Uterus (tissue), 4 donors: ENCODE data around the gene EHD3. TPM values are rescaled to one million over a fixed set of nuclear protein-coding genes. Genes with fewer than 3 reads are reported as not detected.

Experiments used
- DNase-seq, 2 donors: peaks; one replicate each; pipeline ENCODE4 v3.0.0-alpha.2; 2019 to 2020
- H3K27ac ChIP-seq, 2 donors: fragments of 200-600 bp; sonication (generic); 1 replicate in 1 of 2; 2 replicates in 1 of 2; pipeline ENCODE4 v1.5.1; 2016 to 2018
- H3K27me3 ChIP-seq, 2 donors: fragments of 200-600 bp; sonication (generic); one replicate each; pipeline ENCODE4 v1.5.1; 2018 to 2019; ENCODE audit warnings: control low read depth in 1 of 2
- H3K36me3 ChIP-seq, 2 donors: fragments of 200-600 bp; sonication (generic); one replicate each; pipeline ENCODE4 v1.5.1; 2019; ENCODE audit warnings: control low read depth in 1 of 2
- H3K4me1 ChIP-seq, 2 donors: fragments of 200-600 bp; sonication (generic); one replicate each; pipeline ENCODE4 v1.5.1; 2018 to 2019; ENCODE audit warnings: control low read depth in 1 of 2
- H3K4me3 ChIP-seq, 2 donors: fragments of 200-600 bp; sonication (generic); 1 replicate in 1 of 2; 2 replicates in 1 of 2; pipeline ENCODE4 v1.5.1; 2018 to 2019; ENCODE audit warnings: mild to moderate bottlenecking in 1 of 2
- H3K9me3 ChIP-seq, 2 donors: fragments of 200-600 bp; sonication (generic); one replicate each; pipeline ENCODE4 v1.5.1; 2019; ENCODE audit warnings: control low read depth in 1 of 2
- CTCF ChIP-seq, 4 experiments: fragments of 200-600 bp in 2 of 4; fragments of 450-650 bp in 2 of 4; sonication (generic) in 2 of 4; IDR thresholded peaks; one replicate each; pipeline ENCODE4 v1.5.1; 2016 to 2019; ENCODE audit warnings: antibody characterized with exemption in 4 of 4, mild to moderate bottlenecking in 2 of 4, moderate library complexity in 1 of 4
- POLR2A ChIP-seq, 2 donors: fragments of 450-650 bp; IDR thresholded peaks; one replicate each; pipeline ENCODE4 v1.6.1; 2016; ENCODE audit warnings: antibody characterized with exemption in 2 of 2, mild to moderate bottlenecking in 1 of 2, moderate library complexity in 1 of 2
- intact Hi-C: fragments of 100-400 bp; cut with DNase I; formaldehyde crosslinking; loops from one replicate; pipeline ENCODE4 v1.15.1; 2023; ENCODE audit warnings: low total_unique reads
- total RNA-seq, 4 donors: library from RNA; depleted of rRNA in 3 of 4; stranded (reverse); fragments of >200 nt in 3 of 4; gene quantifications; one replicate each; pipeline versions ENCODE4 v1.1.0 to v1.2.4, GENCODE V29; 2014 to 2023
- donor health status: DM: yes; HTN: yes; CAD: no.

EHD3 gene
- total RNA-seq, 4 donors from 2014 or later: 2.6 to 13.1 (median 4.8) TPM

DNA sequence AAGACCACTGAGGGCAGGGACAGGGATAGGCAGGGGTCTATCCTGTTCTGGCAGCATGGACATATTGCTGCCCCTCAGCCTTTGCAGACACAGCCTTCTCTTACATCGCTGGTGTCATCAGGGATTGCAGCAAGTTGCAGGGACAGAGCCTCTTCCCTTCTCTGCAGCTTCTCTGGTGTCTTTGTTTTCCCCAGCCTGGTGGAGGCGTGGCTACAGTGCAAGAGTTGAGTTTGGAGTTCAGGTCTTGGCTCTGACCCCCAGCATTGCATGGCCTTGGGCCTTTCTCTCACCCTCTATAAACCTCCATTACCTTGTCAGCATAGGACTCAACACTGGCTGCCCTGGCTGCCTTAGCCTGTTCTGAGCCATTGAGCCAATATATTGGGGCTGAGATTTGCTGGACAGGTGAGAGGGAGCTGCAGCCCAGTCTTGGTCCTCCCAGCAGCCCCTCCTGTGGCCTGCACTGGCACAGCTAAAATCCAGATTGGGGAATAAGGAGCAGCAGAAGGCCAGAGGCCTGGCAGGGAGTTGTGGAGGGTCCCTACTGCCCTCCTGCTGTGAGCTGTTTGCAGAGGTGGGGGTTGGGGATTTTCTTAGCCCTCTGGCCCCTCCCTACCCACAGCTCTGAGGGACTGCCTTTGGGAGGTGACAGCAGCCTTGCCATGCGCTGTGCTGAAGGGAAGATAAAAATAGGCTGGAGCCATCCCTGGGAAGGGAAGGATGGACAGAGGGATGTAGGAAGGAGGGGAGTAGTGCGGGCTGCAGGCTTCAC, 22.8 kb downstream of the EHD3 start:
- TF ChIP-seq CTCF (IDR thresholded peaks at IDR 0.05): no peak
- no peak for DNase-seq
- Histone ChIP-seq H3K9me3 (no peaks in the 10 kb centered on the region), H3K4me3 (no peak overlapping the region), H3K36me3 (no peaks in the 10 kb centered on the region), H3K4me1 (no peaks in the 10 kb centered on the region), H3K27ac (no peak overlapping the region), H3K27me3 (no peaks in the 10 kb centered on the region)
- intact Hi-C loops: no loop called here

DNA sequence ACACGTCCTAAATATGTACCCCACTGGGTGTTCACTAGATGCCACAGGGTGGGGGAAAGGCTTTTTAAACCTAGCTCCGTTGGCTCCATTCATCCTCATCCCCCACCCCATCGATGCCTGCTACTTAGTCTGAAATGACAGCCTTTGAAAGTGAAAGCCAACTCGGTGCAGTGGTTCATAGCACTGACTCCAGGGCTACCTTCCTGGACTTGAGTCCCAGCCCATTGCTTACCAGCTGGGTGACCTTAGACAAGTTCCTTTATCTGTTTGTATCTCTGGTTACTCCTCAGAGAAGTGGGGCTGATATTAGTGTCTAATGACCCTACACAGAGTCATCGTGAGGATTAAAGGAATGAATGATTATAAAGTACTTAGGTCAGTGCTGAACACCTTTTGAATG, 24.4 kb downstream of the EHD3 start:
- TF ChIP-seq POLR2A (IDR thresholded peaks at IDR 0.05) (no peak), CTCF (IDR thresholded peaks at IDR 0.05) (no peak)
- DNase-seq: no peak
- no peak overlapping the region for H3K27ac ChIP-seq
- H3K9me3 ChIP-seq: no peaks in the 10 kb centered on the region
- H3K4me3 ChIP-seq: no peak overlapping the region
- no peaks in the 10 kb centered on the region for H3K4me1 ChIP-seq
- no peaks in the 10 kb centered on the region for H3K36me3 ChIP-seq
- H3K27me3 ChIP-seq: no peaks in the 10 kb centered on the region
- intact Hi-C loops: no loop called here

DNA sequence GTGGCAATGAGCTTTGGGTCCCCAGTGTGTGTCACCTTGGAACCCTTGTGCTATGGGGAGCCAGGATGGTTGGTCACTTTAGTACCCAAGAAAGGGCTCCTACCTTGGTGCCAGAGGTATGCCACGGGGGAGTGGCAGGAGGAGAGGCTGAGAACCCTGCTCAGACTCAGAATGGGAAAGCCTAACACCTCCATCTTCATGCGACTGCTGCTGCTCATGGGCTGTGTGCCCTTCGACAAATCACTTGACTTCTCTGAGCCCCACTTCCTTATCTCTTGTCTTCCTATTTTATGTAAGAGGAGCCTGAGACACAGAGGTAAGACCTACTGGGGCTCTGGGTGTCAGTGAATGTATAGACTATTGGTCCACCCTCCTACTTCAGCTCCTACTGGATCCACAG, 25.1 kb downstream of the EHD3 start:
- Histone ChIP-seq H3K27me3 (no peaks in the 10 kb centered on the region), H3K4me3 (no peak overlapping the region), H3K9me3 (no peaks in the 10 kb centered on the region), H3K36me3 (no peaks in the 10 kb centered on the region), H3K27ac (no peak overlapping the region), H3K4me1 (no peaks in the 10 kb centered on the region)
- intact Hi-C loops: no loop called here
- no peak for DNase-seq
- TF ChIP-seq CTCF (IDR thresholded peaks at IDR 0.05): no peak
- TF ChIP-seq POLR2A (IDR thresholded peaks at IDR 0.05): no peak

DNA sequence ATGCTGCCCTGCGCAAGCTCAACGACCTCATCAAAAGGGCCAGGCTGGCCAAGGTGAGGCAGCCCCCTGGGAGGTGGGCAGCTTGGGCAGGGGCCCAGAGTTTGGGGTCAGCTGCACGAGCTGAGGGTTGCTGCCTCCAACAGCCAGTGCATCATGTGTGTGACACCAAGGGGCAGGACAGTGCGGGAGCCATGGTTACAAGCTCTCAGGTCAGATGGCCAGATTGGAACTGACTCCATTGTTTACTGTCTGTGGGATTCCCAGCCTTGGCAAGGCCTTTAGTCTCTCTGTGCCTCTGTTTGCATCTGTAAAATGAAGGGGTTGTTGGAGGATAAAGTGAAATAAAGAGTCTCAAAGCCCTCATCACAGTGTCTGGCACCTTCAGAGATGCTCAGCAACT, 26.9 kb downstream of the EHD3 start:
- H3K36me3 ChIP-seq: no peaks in the 10 kb centered on the region
- TF ChIP-seq CTCF (IDR thresholded peaks at IDR 0.05): no peak
- no peak for TF ChIP-seq POLR2A (IDR thresholded peaks at IDR 0.05)

DNA sequence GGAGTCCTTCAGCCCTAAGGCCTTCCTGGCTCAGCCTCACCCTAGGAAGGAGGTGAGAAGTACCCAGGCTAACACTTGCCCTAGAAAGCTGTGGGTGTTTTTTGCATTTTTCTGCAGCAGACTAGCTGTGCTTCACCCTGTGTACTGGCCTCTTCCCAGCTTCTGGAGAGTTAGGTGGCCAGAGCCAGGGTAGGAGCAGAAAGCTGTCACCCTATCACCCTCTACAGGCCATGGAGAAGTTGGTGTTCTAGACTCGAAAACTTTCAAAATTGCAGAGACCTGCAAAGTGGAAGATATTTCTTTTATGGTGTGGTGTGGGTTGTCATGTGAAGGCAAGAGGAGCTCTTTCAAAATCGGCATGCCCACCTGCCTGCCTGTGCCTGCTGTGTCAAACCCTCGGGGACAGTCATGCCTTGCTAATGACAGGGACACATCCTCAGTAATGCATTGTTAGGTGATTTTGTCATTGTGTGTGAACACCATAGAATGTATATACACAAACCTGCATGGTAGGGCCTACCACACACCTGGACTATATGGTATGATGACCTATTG, 29.8 kb downstream of the EHD3 start:
- Histone ChIP-seq H3K27me3 (no peaks in the 10 kb centered on the region), H3K9me3 (no peaks in the 10 kb centered on the region), H3K27ac (no peak overlapping the region), H3K36me3 (no peaks in the 10 kb centered on the region), H3K4me3 (no peak overlapping the region), H3K4me1 (no peaks in the 10 kb centered on the region)
- TF ChIP-seq CTCF (IDR thresholded peaks at IDR 0.05) (no peak), POLR2A (IDR thresholded peaks at IDR 0.05) (no peak)
- intact Hi-C loops: no loop called here
- no peak for DNase-seq

More for the DNA sequence above, 26.9 kb downstream of the EHD3 start:
- H3K27ac ChIP-seq: no peak overlapping the region
- DNase-seq: no peak
- no peaks in the 10 kb centered on the region for H3K27me3 ChIP-seq
- no peaks in the 10 kb centered on the region for H3K4me1 ChIP-seq
- no peaks in the 10 kb centered on the region for H3K9me3 ChIP-seq
- no peak overlapping the region for H3K4me3 ChIP-seq
- intact Hi-C loops: no loop called here
